Smooth muscle cell (in vitro differentiated cells): Measurements from ENCODE around the gene PRDM16. TPM values are rescaled to one million over a fixed set of nuclear protein-coding genes. Genes with fewer than 3 reads are reported as not detected.

Experiments used
- DNase-seq: peaks from one replicate; lab custom pipeline; 2025; ENCODE audit not compliant: unreplicated experiment; lab: John Stamatoyannopoulos, UW
- H2AFZ ChIP-seq: fragments of 200-600 bp; sonication (generic); 2 replicates; pipeline ENCODE4 v1.6.0; 2016; ENCODE audit warnings: antibody characterized with exemption, low read depth, mild to moderate bottlenecking
- H3F3A ChIP-seq: fragments of 200-600 bp; sonication (generic); 2 replicates; pipeline ENCODE4 v1.6.0; 2017; ENCODE audit warnings: antibody characterized with exemption, low read depth
- H3K27ac ChIP-seq: fragments of 200-600 bp; sonication (generic); 2 replicates; pipeline ENCODE4 v1.5.1; 2016; ENCODE audit warnings: low read depth, mild to moderate bottlenecking
- H3K27me3 ChIP-seq: fragments of 200-600 bp; sonication (generic); 2 replicates; pipeline ENCODE4 v1.6.1; 2016; ENCODE audit warnings: low read depth, mild to moderate bottlenecking
- H3K36me3 ChIP-seq: fragments of 200-600 bp; sonication (generic); 2 replicates; pipeline ENCODE4 v1.5.1; 2016; ENCODE audit warnings: low read depth
- H3K4me1 ChIP-seq: fragments of 200-600 bp; sonication (generic); 2 replicates; pipeline ENCODE4 v1.5.1; 2016; ENCODE audit warnings: low read depth
- H3K4me2 ChIP-seq: fragments of 200-600 bp; sonication (generic); 2 replicates; pipeline ENCODE4 v1.6.0; 2016; ENCODE audit warnings: mild to moderate bottlenecking
- H3K4me3 ChIP-seq: fragments of 200-600 bp; sonication (generic); 2 replicates; pipeline ENCODE4 v1.5.1; 2016; ENCODE audit warnings: mild to moderate bottlenecking
- H3K79me2 ChIP-seq: fragments of 200-600 bp; sonication (generic); 2 replicates; pipeline ENCODE4 v1.6.0; 2016; ENCODE audit warnings: low read depth, mild to moderate bottlenecking
- H3K9ac ChIP-seq: fragments of 200-600 bp; sonication (generic); 2 replicates; pipeline ENCODE4 v1.6.0; 2016; ENCODE audit warnings: low read depth
- H3K9me3 ChIP-seq: fragments of 200-600 bp; sonication (generic); replicated peaks from 2 replicates; pipeline ENCODE4 v1.5.1; 2016; ENCODE audit warnings: low read depth
- H4K20me1 ChIP-seq: fragments of 200-600 bp; sonication (generic); 2 replicates; pipeline ENCODE4 v1.6.0; 2016; ENCODE audit warnings: low read depth
- WGBS: methylation state at CpG from one replicate; pipeline ENCODE4 v1.1.7; 2016; ENCODE audit warnings: low lambda C conversion rate; 5-methylcytosine and 5-hydroxymethylcytosine counted together
- polyA plus RNA-seq: library from polyadenylated mRNA; unstranded; fragments of >200 nt; fragmentation: Nextera tagmentation; extraction: Ambion mirVana; gene quantifications from 2 replicates; pipeline ENCODE4 v1.2.1, GENCODE V29; 2016
- total RNA-seq: library from RNA; depleted of rRNA; stranded (reverse); fragments of >200 nt; gene quantifications from 2 replicates; pipeline ENCODE4 v1.2.3, GENCODE V29; 2014
- TF ChIP-seq, protein P1 (sequence below): fragments of 200-600 bp; sonication (generic); IDR thresholded peaks from 2 replicates; pipeline ENCODE4 v1.5.1; 2017; ENCODE audit warnings: borderline replicate concordance, mild to moderate bottlenecking, antibody characterized with exemption; ENCODE audit not compliant: insufficient read depth, poor library complexity, severe bottlenecking

The PRDM16 gene
- total and polyA plus RNA-seq, 2 experiments from 2014 or later, result 0.72 to 1.3 TPM

DNA sequence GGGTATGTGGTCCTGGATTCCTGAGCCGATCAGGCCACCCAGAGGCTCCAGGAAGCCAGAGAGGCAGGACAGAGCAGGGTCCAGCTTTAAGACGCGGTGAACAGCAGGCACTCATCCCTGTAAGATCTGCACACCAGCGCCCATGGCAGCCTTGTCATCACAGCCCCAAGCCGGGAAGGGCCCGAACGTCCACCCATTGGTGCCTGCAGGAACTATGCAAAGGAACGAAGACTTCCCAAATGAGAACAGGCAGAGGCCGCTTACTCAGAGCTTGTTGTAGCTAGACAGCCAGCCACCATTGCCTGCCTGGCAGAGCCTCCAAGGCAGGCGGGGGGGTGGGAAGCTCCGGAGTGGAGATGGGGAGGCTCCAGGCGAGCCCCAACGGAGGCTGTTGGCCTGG lies 373.3 kb downstream of the PRDM16 start:
- Histone ChIP-seq H3K4me2 (no peak overlapping the region), H2AFZ (no peak overlapping the region), H4K20me1 (no peaks in the 10 kb centered on the region), H3K36me3 (no peaks in the 10 kb centered on the region), H3F3A (no peaks in the 10 kb centered on the region), H3K4me1 (no peaks in the 10 kb centered on the region), H3K27me3 (no peaks in the 10 kb centered on the region), H3K79me2 (no peaks in the 10 kb centered on the region), H3K9ac (no peak overlapping the region), H3K9me3 (no peaks in the 10 kb centered on the region), H3K27ac (no peak overlapping the region), H3K4me3 (no peak overlapping the region)
- TF ChIP-seq, protein P1, sequence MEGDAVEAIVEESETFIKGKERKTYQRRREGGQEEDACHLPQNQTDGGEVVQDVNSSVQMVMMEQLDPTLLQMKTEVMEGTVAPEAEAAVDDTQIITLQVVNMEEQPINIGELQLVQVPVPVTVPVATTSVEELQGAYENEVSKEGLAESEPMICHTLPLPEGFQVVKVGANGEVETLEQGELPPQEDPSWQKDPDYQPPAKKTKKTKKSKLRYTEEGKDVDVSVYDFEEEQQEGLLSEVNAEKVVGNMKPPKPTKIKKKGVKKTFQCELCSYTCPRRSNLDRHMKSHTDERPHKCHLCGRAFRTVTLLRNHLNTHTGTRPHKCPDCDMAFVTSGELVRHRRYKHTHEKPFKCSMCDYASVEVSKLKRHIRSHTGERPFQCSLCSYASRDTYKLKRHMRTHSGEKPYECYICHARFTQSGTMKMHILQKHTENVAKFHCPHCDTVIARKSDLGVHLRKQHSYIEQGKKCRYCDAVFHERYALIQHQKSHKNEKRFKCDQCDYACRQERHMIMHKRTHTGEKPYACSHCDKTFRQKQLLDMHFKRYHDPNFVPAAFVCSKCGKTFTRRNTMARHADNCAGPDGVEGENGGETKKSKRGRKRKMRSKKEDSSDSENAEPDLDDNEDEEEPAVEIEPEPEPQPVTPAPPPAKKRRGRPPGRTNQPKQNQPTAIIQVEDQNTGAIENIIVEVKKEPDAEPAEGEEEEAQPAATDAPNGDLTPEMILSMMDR, result no peak
- 90% methylated on average over 12 of the region's 13 CpGs for WGBS
- no peak for DNase-seq

DNA sequence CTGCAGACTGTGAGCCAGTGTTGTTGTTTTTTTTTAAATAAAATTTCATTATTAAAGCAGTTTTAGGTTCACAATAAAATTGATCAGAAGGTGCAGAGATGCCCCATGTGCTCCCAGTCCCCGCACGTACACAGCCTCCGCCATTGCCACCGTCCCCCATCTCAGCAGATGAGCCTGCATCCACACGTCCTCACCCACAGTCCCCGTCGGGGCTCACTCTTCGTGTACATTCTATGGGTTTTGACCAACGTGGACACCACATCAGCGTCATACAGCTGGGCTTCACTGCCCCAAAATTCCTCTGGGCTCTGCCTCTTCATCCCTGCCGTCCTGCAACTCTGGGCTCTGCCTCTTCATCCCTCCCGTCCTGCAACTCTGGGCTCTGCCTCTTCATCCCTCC lies 373.9 kb downstream of the PRDM16 start:
- Histone ChIP-seq H3K79me2 (no peaks in the 10 kb centered on the region), H4K20me1 (no peaks in the 10 kb centered on the region)

DNA sequence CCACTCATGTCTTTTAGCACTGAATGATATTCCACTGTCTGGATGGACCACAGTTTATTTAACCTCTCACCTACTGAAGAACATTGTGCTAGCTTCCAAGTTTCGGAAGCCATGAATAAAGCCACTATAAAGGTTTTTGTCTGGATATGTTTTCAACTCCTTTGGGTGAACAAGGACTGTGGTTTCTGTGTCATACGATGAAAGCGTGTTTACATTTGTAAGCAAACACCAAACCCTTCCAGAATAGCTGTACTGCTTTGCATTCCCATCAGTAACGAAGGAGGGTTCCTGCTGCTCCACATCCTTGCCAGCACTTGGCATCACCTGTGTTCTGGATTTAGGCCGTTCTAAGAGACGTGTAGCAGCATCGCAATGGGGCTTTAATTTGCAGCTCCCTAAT lies 374.8 kb downstream of the PRDM16 start:
- 93% methylated on average over 7 of the region's 7 CpGs for whole genome bisulfite sequencing
- H3K9me3 ChIP-seq, result no peaks in the 10 kb centered on the region

More for the DNA sequence above, 373.9 kb downstream of the PRDM16 start:
- Histone ChIP-seq H3F3A (no peaks in the 10 kb centered on the region), H3K27ac (no peak overlapping the region), H3K9ac (no peak overlapping the region), H3K4me1 (no peaks in the 10 kb centered on the region), H3K27me3 (no peaks in the 10 kb centered on the region), H3K36me3 (no peaks in the 10 kb centered on the region), H2AFZ (no peak overlapping the region), H3K4me3 (no peak overlapping the region), H3K4me2 (no peak overlapping the region), H3K9me3 (no peaks in the 10 kb centered on the region)
- TF ChIP-seq, protein P1, result no peak
- DNase-seq, result no peak
- 91% methylated on average over 12 of the region's 12 CpGs for WGBS

DNA sequence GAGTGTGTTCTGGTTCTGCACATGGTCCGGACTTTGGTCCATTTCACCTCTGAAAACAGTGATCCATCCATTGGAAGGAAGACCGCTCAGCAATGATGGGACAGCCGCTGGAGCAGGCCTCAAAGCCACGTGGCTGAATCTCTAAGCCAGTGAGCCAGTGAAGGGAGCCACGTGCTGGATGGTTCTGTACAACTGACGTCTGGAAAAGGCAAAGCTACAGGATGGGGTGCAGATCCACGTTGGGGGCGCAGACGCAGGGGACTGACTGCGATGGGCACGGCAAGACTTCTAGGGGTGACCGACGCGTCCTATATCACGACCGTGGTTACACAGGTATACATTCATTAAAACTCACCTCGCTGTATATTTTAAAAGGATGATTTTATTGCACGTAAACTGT lies 375.3 kb downstream of the PRDM16 start:
- no peaks in the 10 kb centered on the region for H3K36me3 ChIP-seq
- no peaks in the 10 kb centered on the region for H3K4me1 ChIP-seq
- no peak overlapping the region for H3K27ac ChIP-seq
- 93% methylated on average over 18 of the region's 18 CpGs for WGBS
- no peaks in the 10 kb centered on the region for H3K9me3 ChIP-seq
- H2AFZ ChIP-seq, result no peak overlapping the region
- H3F3A ChIP-seq, result no peaks in the 10 kb centered on the region
- no peak overlapping the region for H3K9ac ChIP-seq
- no peak for DNase-seq
- H3K4me3 ChIP-seq, result no peak overlapping the region
- H3K27me3 ChIP-seq, result no peaks in the 10 kb centered on the region
- H3K4me2 ChIP-seq, result no peak overlapping the region
- TF ChIP-seq, protein P1, result no peak
- H3K79me2 ChIP-seq, result no peaks in the 10 kb centered on the region
- H4K20me1 ChIP-seq, result no peaks in the 10 kb centered on the region

More for the DNA sequence above, 374.8 kb downstream of the PRDM16 start:
- no peaks in the 10 kb centered on the region for H4K20me1 ChIP-seq
- TF ChIP-seq, protein P1, result no peak
- H2AFZ ChIP-seq, result no peak overlapping the region
- H3K4me2 ChIP-seq, result no peak overlapping the region
- no peaks in the 10 kb centered on the region for H3F3A ChIP-seq
- no peak overlapping the region for H3K9ac ChIP-seq
- H3K4me1 ChIP-seq, result no peaks in the 10 kb centered on the region
- no peak overlapping the region for H3K27ac ChIP-seq
- no peaks in the 10 kb centered on the region for H3K36me3 ChIP-seq
- no peak overlapping the region for H3K4me3 ChIP-seq
- H3K79me2 ChIP-seq, result no peaks in the 10 kb centered on the region
- no peak for DNase-seq
- no peaks in the 10 kb centered on the region for H3K27me3 ChIP-seq
